Liver (tissue), 9 donors: ENCODE data around the gene RNF5. TPM values are rescaled to one million over a fixed set of nuclear protein-coding genes. Genes with fewer than 3 reads are reported as not detected.

Experiments
- DNase-seq: peaks from one replicate; pipeline ENCODE4 v3.0.0-alpha.2; 2017; ENCODE audit warnings: low spot score
- H3K27ac ChIP-seq, 2 donors: one replicate each; pipeline ENCODE4 v1.7.0; 2013; ENCODE audit warnings: inconsistent platforms in 2 of 2, low read length in 2 of 2, control low read depth in 1 of 2, low read depth in 1 of 2, mild to moderate bottlenecking in 1 of 2
- H3K27me3 ChIP-seq, 4 donors: one replicate each; pipeline versions ENCODE4 v1.6.1 to v1.7.0; 2013; ENCODE audit warnings: low read length in 3 of 4, inconsistent platforms in 1 of 4, mild to moderate bottlenecking in 1 of 4, moderate library complexity in 1 of 4; ENCODE audit not compliant: control insufficient read depth in 4 of 4, insufficient read depth in 4 of 4
- H3K36me3 ChIP-seq, 4 donors: one replicate each; pipeline versions ENCODE4 v1.6.1 to v1.7.0; 2013; ENCODE audit warnings: low read length in 3 of 4, mild to moderate bottlenecking in 3 of 4, low read depth in 1 of 4, moderate library complexity in 1 of 4; ENCODE audit not compliant: control insufficient read depth in 4 of 4, insufficient read depth in 3 of 4
- H3K4me1 ChIP-seq, 4 donors: one replicate each; pipeline versions ENCODE4 v1.6.1 to v1.7.0; 2013; ENCODE audit warnings: low read length in 3 of 4, mild to moderate bottlenecking in 3 of 4, moderate library complexity in 1 of 4; ENCODE audit not compliant: control insufficient read depth in 4 of 4, insufficient read depth in 4 of 4
- H3K4me3 ChIP-seq, 3 donors: one replicate each; pipeline versions ENCODE4 v1.6.1 to v1.7.0; 2013; ENCODE audit warnings: low read length in 3 of 3, control low read depth in 1 of 3, low read depth in 1 of 3, mild to moderate bottlenecking in 1 of 3
- H3K9ac ChIP-seq, 2 donors: one replicate each; pipeline ENCODE4 v1.7.0; 2013; ENCODE audit warnings: low read length in 2 of 2, mild to moderate bottlenecking in 2 of 2, moderate library complexity in 2 of 2, control low read depth in 1 of 2, low read depth in 1 of 2
- H3K9me3 ChIP-seq, 4 donors: one replicate each; pipeline versions ENCODE4 v1.6.1 to v1.7.0; 2013; ENCODE audit warnings: low read length in 3 of 4; ENCODE audit not compliant: control insufficient read depth in 4 of 4
- EGR1 ChIP-seq, 2 donors: IDR thresholded peaks; 2 replicates each; pipeline ENCODE4 v1.6.1; 2016 to 2018; ENCODE audit warnings: antibody characterized with exemption in 2 of 2, low read depth in 2 of 2
- FOXA1 ChIP-seq: IDR thresholded peaks from 2 replicates; pipeline ENCODE4 v1.6.1; 2016; ENCODE audit warnings: antibody characterized with exemption
- FOXA2 ChIP-seq: IDR thresholded peaks from 2 replicates; pipeline ENCODE4 v1.6.1; 2016; ENCODE audit warnings: antibody characterized with exemption
- GABPA ChIP-seq, 2 donors: IDR thresholded peaks in 1 of 2; conservative IDR thresholded peaks in 1 of 2; 2 replicates each; pipeline ENCODE4 v1.6.1; 2016; ENCODE audit warnings: antibody characterized with exemption in 2 of 2, mild to moderate bottlenecking in 1 of 2, moderate library complexity in 1 of 2
- HNF4A ChIP-seq, 2 donors: conservative IDR thresholded peaks; 2 replicates each; pipeline ENCODE4 v1.6.1; 2016; ENCODE audit warnings: antibody characterized with exemption in 2 of 2, mild to moderate bottlenecking in 2 of 2
- HNF4G ChIP-seq: IDR thresholded peaks from 2 replicates; pipeline ENCODE4 v1.6.1; 2016; ENCODE audit warnings: antibody characterized with exemption
- JUND ChIP-seq, 2 donors: IDR thresholded peaks; 2 replicates each; pipeline ENCODE4 v1.6.1; 2016; ENCODE audit warnings: antibody characterized with exemption in 2 of 2
- NR2F2 ChIP-seq: IDR thresholded peaks from 2 replicates; pipeline ENCODE4 v1.6.1; 2016; ENCODE audit warnings: antibody characterized with exemption
- RAD21 ChIP-seq, 2 donors: IDR thresholded peaks; 2 replicates each; pipeline ENCODE4 v1.6.1; 2016; ENCODE audit warnings: antibody characterized with exemption in 2 of 2, mild to moderate bottlenecking in 2 of 2
- RXRA ChIP-seq, 2 donors: IDR thresholded peaks; 2 replicates each; pipeline ENCODE4 v1.6.1; 2017 to 2018; ENCODE audit warnings: antibody characterized with exemption in 2 of 2, mild to moderate bottlenecking in 1 of 2
- SP1 ChIP-seq: IDR thresholded peaks from 2 replicates; pipeline ENCODE4 v1.6.1; 2018; ENCODE audit warnings: antibody characterized with exemption, mild to moderate bottlenecking
- TAF1 ChIP-seq: conservative IDR thresholded peaks from 2 replicates; pipeline ENCODE4 v1.6.1; 2016; ENCODE audit warnings: antibody characterized with exemption, mild to moderate bottlenecking
- YY1 ChIP-seq: IDR thresholded peaks from 2 replicates; pipeline ENCODE4 v1.6.1; 2016; ENCODE audit warnings: antibody characterized with exemption, mild to moderate bottlenecking
- WGBS: extraction: QIAGEN DNeasy Blood & Tissue Kit; methylation state at CpG from one replicate; pipeline ENCODE4 v1.1.7; 2013; 5-methylcytosine and 5-hydroxymethylcytosine counted together
- polyA plus RNA-seq, 2 donors: library from polyadenylated mRNA; stranded (reverse) in 1 of 2; unstranded in 1 of 2; fragments of 200-250 nt in 1 of 2; fragments of >200 nt in 1 of 2; fragmentation: Nextera tagmentation in 1 of 2; extraction: Ambion mirVana in 1 of 2; gene quantifications; one replicate each; pipeline versions ENCODE4 v1.2.1 to v1.2.3, GENCODE V29; 2013 to 2015
- total RNA-seq, 2 donors: library from RNA; depleted of rRNA; stranded (reverse); fragments of >200 nt; gene quantifications; one replicate each; pipeline ENCODE4 v1.2.3, GENCODE V29; 2014
- TF ChIP-seq, protein P1 (sequence below): IDR thresholded peaks from 2 replicates; pipeline ENCODE4 v1.6.1; 2016; ENCODE audit warnings: antibody characterized with exemption
- TF ChIP-seq, protein P2 (sequence below): IDR thresholded peaks from 2 replicates; pipeline ENCODE4 v1.6.1; 2016; ENCODE audit warnings: antibody characterized with exemption, mild to moderate bottlenecking
- TF ChIP-seq, protein P3 (sequence below): IDR thresholded peaks from 2 replicates; pipeline ENCODE4 v1.6.1; 2016; ENCODE audit warnings: antibody characterized with exemption
- TF ChIP-seq, protein P4 (sequence below): fragments of 150-350 bp; IDR thresholded peaks from 2 replicates; pipeline ENCODE4 v1.5.1; 2017; ENCODE audit warnings: improper control_type of control experiment, low read depth, low read length; ENCODE audit not compliant: missing input control
- TF ChIP-seq, protein P5 (sequence below): IDR thresholded peaks from 2 replicates; pipeline ENCODE4 v1.6.1; 2016; ENCODE audit warnings: antibody characterized with exemption
- donor health status: healthy.
- donor health status: healthy.
- donor health status: healthy.
- donor health status: healthy.
- donor health status: healthy.

RNF5 gene
- total and polyA plus RNA-seq, 4 donors = 51.5 to 85.9 (median 61.0) TPM

DNA sequence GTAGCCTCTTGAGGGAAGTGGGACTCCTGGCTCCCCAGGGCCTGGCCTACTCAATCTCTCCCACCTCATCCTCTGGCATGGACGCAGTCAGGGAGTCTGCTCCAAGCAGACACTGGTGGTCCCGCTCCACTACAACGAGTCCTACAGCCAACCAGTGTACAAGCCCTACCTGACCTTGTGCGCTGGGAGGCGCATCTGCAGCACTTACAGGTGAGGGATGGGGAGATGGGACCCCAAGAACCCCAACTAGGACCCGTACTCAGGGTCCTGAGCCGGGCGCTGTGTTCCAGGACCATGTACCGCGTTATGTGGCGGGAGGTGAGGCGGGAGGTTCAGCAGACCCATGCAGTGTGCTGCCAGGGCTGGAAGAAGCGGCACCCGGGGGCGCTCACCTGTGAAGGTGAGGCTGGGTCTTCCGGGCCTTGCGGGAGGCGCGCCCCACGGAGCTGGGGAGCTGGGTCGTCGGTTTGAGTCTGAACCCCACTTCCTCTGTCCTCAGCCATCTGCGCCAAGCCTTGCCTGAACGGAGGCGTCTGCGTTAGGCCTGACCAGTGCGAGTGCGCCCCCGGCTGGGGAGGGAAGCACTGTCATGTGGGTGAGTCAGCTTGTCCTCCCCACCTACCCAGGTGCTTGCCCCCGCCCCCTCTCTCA lies 11.7 kb upstream of the RNF5 start:
- Histone ChIP-seq H3K4me3 (no peak overlapping the region), H3K9ac (no peak overlapping the region), H3K4me1 (no peaks in the 10 kb centered on the region), H3K36me3 (peaks cover 7 to 35% (median 12%) of the 10 kb centered on the region in 4 donors), H3K9me3 (no peaks in the 10 kb centered on the region), H3K27ac (no peak overlapping the region), H3K27me3 (no peaks in the 10 kb centered on the region)
- 92% methylated on average over 30 of the region's 30 CpGs for WGBS
- DNase-seq = no peak
- TF ChIP-seq RXRA (IDR thresholded peaks at IDR 0.05) (no peak), JUND (IDR thresholded peaks at IDR 0.05) (no peak), FOXA2 (no peak)
- TF ChIP-seq, protein P1, sequence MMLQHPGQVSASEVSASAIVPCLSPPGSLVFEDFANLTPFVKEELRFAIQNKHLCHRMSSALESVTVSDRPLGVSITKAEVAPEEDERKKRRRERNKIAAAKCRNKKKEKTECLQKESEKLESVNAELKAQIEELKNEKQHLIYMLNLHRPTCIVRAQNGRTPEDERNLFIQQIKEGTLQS = no peak
- TF ChIP-seq, protein P2, sequence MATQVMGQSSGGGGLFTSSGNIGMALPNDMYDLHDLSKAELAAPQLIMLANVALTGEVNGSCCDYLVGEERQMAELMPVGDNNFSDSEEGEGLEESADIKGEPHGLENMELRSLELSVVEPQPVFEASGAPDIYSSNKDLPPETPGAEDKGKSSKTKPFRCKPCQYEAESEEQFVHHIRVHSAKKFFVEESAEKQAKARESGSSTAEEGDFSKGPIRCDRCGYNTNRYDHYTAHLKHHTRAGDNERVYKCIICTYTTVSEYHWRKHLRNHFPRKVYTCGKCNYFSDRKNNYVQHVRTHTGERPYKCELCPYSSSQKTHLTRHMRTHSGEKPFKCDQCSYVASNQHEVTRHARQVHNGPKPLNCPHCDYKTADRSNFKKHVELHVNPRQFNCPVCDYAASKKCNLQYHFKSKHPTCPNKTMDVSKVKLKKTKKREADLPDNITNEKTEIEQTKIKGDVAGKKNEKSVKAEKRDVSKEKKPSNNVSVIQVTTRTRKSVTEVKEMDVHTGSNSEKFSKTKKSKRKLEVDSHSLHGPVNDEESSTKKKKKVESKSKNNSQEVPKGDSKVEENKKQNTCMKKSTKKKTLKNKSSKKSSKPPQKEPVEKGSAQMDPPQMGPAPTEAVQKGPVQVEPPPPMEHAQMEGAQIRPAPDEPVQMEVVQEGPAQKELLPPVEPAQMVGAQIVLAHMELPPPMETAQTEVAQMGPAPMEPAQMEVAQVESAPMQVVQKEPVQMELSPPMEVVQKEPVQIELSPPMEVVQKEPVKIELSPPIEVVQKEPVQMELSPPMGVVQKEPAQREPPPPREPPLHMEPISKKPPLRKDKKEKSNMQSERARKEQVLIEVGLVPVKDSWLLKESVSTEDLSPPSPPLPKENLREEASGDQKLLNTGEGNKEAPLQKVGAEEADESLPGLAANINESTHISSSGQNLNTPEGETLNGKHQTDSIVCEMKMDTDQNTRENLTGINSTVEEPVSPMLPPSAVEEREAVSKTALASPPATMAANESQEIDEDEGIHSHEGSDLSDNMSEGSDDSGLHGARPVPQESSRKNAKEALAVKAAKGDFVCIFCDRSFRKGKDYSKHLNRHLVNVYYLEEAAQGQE = no peak

DNA sequence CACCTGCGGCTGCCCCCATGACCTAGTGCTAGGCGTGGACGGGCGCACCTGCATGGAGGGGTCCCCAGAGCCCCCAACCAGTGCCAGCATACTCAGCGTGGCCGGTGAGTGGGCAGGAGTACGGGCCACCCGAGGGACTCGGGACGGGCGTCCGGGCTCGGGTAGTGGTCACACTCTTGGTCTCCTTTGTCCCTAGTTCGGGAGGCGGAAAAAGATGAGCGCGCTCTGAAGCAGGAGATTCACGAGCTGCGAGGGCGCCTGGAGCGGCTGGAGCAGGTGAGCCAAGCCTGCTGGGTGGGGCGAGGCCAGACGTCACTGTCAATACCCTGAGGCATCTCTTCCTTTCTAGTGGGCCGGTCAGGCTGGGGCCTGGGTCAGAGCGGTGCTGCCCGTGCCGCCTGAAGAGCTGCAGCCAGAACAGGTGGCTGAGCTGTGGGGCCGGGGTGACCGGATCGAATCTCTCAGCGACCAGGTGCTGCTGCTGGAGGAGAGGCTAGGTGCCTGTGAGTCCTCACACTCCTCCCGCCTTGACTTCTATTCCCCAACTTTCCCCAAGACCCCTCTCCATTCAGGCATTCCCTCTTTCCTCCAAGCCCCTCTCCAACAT lies 10.9 kb upstream of the RNF5 start:
- Histone ChIP-seq H3K27me3 (no peaks in the 10 kb centered on the region), H3K4me1 (no peaks in the 10 kb centered on the region), H3K9me3 (no peaks in the 10 kb centered on the region), H3K4me3 (no peak overlapping the region), H3K9ac (no peak overlapping the region), H3K27ac (no peak overlapping the region), H3K36me3 (peaks cover 7 to 35% (median 12%) of the 10 kb centered on the region in 4 donors)
- 93% methylated on average over 32 of the region's 32 CpGs for WGBS
- TF ChIP-seq, protein P3, sequence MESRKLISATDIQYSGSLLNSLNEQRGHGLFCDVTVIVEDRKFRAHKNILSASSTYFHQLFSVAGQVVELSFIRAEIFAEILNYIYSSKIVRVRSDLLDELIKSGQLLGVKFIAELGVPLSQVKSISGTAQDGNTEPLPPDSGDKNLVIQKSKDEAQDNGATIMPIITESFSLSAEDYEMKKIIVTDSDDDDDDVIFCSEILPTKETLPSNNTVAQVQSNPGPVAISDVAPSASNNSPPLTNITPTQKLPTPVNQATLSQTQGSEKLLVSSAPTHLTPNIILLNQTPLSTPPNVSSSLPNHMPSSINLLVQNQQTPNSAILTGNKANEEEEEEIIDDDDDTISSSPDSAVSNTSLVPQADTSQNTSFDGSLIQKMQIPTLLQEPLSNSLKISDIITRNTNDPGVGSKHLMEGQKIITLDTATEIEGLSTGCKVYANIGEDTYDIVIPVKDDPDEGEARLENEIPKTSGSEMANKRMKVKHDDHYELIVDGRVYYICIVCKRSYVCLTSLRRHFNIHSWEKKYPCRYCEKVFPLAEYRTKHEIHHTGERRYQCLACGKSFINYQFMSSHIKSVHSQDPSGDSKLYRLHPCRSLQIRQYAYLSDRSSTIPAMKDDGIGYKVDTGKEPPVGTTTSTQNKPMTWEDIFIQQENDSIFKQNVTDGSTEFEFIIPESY = no peak
- TF ChIP-seq RXRA (IDR thresholded peaks at IDR 0.05) (no peak), YY1 (no peak), SP1 (no peak), EGR1 (IDR thresholded peaks at IDR 0.05; ENCODE audit: low read depth in 2 of 2) (no peak), HNF4G (no peak), RAD21 (IDR thresholded peaks at IDR 0.05) (no peak), GABPA (IDR thresholded peaks at IDR 0.05 in 1 of 2, conservative IDR thresholded peaks at IDR 0.05 in 1 of 2) (no peak), FOXA1 (no peak), FOXA2 (no peak), NR2F2 (no peak), HNF4A (conservative IDR thresholded peaks at IDR 0.05) (no peak), JUND (IDR thresholded peaks at IDR 0.05) (no peak), TAF1 (no peak)
- TF ChIP-seq, protein P2 = no peak
- TF ChIP-seq, protein P4, sequence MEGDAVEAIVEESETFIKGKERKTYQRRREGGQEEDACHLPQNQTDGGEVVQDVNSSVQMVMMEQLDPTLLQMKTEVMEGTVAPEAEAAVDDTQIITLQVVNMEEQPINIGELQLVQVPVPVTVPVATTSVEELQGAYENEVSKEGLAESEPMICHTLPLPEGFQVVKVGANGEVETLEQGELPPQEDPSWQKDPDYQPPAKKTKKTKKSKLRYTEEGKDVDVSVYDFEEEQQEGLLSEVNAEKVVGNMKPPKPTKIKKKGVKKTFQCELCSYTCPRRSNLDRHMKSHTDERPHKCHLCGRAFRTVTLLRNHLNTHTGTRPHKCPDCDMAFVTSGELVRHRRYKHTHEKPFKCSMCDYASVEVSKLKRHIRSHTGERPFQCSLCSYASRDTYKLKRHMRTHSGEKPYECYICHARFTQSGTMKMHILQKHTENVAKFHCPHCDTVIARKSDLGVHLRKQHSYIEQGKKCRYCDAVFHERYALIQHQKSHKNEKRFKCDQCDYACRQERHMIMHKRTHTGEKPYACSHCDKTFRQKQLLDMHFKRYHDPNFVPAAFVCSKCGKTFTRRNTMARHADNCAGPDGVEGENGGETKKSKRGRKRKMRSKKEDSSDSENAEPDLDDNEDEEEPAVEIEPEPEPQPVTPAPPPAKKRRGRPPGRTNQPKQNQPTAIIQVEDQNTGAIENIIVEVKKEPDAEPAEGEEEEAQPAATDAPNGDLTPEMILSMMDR = no peak
- TF ChIP-seq, protein P5, sequence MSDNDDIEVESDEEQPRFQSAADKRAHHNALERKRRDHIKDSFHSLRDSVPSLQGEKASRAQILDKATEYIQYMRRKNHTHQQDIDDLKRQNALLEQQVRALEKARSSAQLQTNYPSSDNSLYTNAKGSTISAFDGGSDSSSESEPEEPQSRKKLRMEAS = no peak
- TF ChIP-seq, protein P1 = no peak
- DNase-seq = no peak
